ENCODE measurements around the gene HSPE1. TPM values are rescaled to one million over a fixed set of nuclear protein-coding genes. Genes with fewer than 3 reads are reported as not detected.
"Not testable (repeated sequence)": the region's sequence is repeated elsewhere in the genome, so short reads cannot be mapped to it uniquely, and the experiment has no call there.

HSPE1 gene
- total RNA-seq = 10 to 100 TPM; 50.8 to 56.2 TPM
- polyA plus RNA-seq (2013, experiment 1 of 2) = 86.0 TPM
- polyA plus RNA-seq (2013, experiment 2 of 2) = 93.8 TPM
- total RNA-seq = 7.1 to 134 (median 15.6) reads per million in 172 experiments

DNA sequence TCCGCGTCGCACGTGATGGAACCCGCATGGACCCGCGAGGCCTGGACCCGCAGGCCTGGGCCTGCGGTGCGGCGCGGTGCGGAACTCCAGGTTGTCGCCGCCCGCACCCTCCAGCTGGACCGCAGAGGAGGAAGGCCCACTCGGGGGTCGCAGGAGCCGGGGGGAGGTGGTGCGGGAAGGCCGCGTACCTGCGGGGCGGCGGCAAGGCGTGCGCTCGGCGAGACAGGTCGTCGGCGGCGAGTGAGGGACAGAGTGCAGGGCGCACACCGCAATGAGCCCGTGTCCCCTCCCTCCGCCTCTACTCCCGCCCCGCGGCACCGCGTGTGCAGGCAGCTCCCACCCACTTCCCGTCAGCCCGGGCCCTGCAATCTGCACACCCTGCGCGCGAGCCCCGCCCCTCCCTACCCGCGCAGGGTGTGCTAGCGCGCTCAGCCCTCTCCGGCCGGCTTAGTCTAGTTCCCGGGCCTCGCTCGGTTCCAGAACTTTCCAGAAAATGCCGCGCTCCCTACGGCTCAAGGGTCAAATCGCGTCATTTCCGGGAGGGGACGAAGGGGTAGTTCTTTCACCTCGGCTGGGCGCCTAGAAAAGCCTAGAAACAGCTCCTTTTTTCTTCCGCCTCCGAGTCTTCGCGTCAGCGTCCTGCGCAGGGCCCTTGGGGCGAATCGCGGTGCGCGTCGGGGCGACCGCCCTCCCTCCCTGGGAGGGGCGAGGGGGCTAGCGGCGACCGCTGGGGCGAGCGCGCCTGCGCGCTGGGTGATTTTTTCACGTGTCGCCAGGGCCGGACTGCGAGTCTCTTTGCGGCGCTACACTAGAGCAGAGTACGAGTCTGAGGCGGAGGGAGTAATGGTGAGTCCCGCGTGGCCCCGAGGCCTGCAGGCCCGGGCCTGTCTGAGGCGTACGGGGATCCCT lies at the start of gene HSPE1, which contains the start of gene HSPD1:
Gene HSPE1, plus strand, starts transcription at position 786 of the 909 bp plus-strand sequence. Its CDS starts 58 bp downstream, at position 844.
Gene HSPD1, minus strand, starts transcription at position 247 of the 909 bp plus-strand sequence. CDS start 992 bp downstream, outside the sequence.
- CTCF ChIA-PET = interaction anchor here (0.8 to 1.1 kb wide), 4 partner anchors 9 to 65 kb away, joined by 3 to 6 read pairs (median 4); partner anchors contain the start of genes COQ10B and SF3B1
- Mint-ChIP-seq H3K27ac (peak within 1 kb of the TSS; percentile 87), H3K27me3 (no peaks in the 10 kb centered on the region), H3K9me3 (no peaks in the 10 kb centered on the region), H3K36me3 (ENCODE audit: low read depth) (peaks cover 96% of the 10 kb centered on the region), H3K4me1 (ENCODE audit: low read depth) (peaks cover 69% of the 10 kb centered on the region), H3K4me3 (peak within 1 kb of the TSS; percentile 94)
- Histone ChIP-seq H3K27ac (ENCODE audit: low read depth in 1 of 2, low read length in 2 of 2) (peak within 1 kb of the TSS; percentile 93 to 97), H3K36me3 (ENCODE audit: insufficient read depth, low read length) (peaks cover 54% of the 10 kb centered on the region), H3K4me3 (ENCODE audit: low read length) (peak within 1 kb of the TSS; percentile 95), H3K9me3 (ENCODE audit: control insufficient read depth in 1 of 2, insufficient read depth in 1 of 2, low read length in 2 of 2) (no peaks in the 10 kb centered on the region), H3K4me1 (ENCODE audit: insufficient read depth, low read length) (peaks cover 41% of the 10 kb centered on the region), H3K27me3 (ENCODE audit: control insufficient read depth in 1 of 2, insufficient read depth in 2 of 2, low read length in 2 of 2) (no peaks in the 10 kb centered on the region)
- TF ChIP-seq, protein P1, sequence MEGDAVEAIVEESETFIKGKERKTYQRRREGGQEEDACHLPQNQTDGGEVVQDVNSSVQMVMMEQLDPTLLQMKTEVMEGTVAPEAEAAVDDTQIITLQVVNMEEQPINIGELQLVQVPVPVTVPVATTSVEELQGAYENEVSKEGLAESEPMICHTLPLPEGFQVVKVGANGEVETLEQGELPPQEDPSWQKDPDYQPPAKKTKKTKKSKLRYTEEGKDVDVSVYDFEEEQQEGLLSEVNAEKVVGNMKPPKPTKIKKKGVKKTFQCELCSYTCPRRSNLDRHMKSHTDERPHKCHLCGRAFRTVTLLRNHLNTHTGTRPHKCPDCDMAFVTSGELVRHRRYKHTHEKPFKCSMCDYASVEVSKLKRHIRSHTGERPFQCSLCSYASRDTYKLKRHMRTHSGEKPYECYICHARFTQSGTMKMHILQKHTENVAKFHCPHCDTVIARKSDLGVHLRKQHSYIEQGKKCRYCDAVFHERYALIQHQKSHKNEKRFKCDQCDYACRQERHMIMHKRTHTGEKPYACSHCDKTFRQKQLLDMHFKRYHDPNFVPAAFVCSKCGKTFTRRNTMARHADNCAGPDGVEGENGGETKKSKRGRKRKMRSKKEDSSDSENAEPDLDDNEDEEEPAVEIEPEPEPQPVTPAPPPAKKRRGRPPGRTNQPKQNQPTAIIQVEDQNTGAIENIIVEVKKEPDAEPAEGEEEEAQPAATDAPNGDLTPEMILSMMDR (IDR thresholded peaks at IDR 0.05) = no peak
- ATAC-seq (ENCODE audit: poor library complexity) (peak; percentile 85), DNase-seq (peak; percentile 91 to 99 (median 95))
- intact Hi-C loops (cut with DNase I, micrococcal nuclease) = loop anchor here (1.0 to 5.0 kb wide), 5 partner anchors 15 to 207 kb away; partner anchors contain the start of genes COQ10B (in 1 of the 2), MARS2 (in 1 of the 2) and SF3B1 (in 1 of the 2)
- POLR2A ChIA-PET = interaction anchor here (0.5 to 8.1 kb wide), 30 partner anchors 8 to 1843 kb away, joined by 3 to 219 read pairs (median 4); partner anchors contain the start of genes ANKRD44, COQ10B, GTF3C3 and MARS2

DNA sequence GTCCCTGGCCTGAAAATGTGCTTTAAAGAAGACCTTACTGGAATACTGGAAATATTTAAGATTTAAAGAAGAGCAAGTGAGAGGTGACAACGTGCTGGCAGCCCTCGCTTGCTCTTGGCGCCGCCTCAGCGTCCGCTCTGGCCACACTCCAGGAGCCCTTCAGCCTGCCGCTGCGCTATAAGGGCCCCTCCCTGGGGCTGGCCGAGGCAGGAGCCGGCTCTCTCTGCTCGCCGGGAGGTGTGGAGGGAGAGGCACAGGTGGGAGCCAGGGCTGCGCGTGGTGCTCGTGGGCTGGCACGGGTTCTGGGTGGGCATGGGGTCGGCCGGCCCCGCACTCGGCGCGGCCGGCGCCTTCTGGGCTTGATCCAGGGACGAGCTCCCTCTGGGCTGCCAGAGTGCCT lies 49.7 kb upstream of the HSPE1 start:
- ChIA-PET CTCF (no interaction called here), POLR2A (interaction anchor here (4.7 to 6.3 kb wide), 2 partner anchors 16 to 49 kb away, joined by 111 to 260 read pairs; partner anchors contain the start of genes HSPD1, HSPE1 and SF3B1)
- Mint-ChIP-seq H3K4me3 (no peak overlapping the region), H3K9me3 (no peaks in the 10 kb centered on the region), H3K27ac (no peak overlapping the region), H3K36me3 (ENCODE audit: low read depth) (peaks cover 14% of the 10 kb centered on the region), H3K27me3 (peaks cover 2% of the 10 kb centered on the region), H3K4me1 (ENCODE audit: low read depth) (peaks cover 29% of the 10 kb centered on the region)
- Histone ChIP-seq H3K4me1 (ENCODE audit: insufficient read depth, low read length) (peaks cover 17% of the 10 kb centered on the region), H3K9me3 (ENCODE audit: control insufficient read depth in 1 of 2, insufficient read depth in 1 of 2, low read length in 2 of 2) (no peaks in the 10 kb centered on the region), H3K27me3 (ENCODE audit: control insufficient read depth in 1 of 2, insufficient read depth in 2 of 2, low read length in 2 of 2) (no peaks in the 10 kb centered on the region), H3K4me3 (ENCODE audit: low read length) (no peak overlapping the region), H3K36me3 (ENCODE audit: insufficient read depth, low read length) (peaks cover 4% of the 10 kb centered on the region), H3K27ac (ENCODE audit: low read depth in 1 of 2, low read length in 2 of 2) (no peak overlapping the region)
- TF ChIP-seq, protein P1 (IDR thresholded peaks at IDR 0.05) = no peak
- DNase-seq (no peak), ATAC-seq (ENCODE audit: poor library complexity) (no peak)
- intact Hi-C loops (cut with DNase I, micrococcal nuclease) = no loop called here

- POLR2A ChIA-PET = interaction anchor here (4.7 to 6.3 kb wide), 2 partner anchors 17 to 49 kb away, joined by 111 to 260 read pairs; partner anchors contain the start of genes HSPD1, HSPE1 and SF3B1
- intact Hi-C loops (cut with DNase I, micrococcal nuclease) = loop anchor here in 1 of 2 experiments (1.0 kb wide), 1 partner anchor 15 kb away; no protein-coding TSS in a partner anchor
- H3K27me3 Mint-ChIP-seq; DNase-seq; H3K9me3 ChIP-seq (ENCODE audit: control insufficient read depth in 1 of 2, insufficient read depth in 1 of 2, low read length in 2 of 2); CTCF ChIA-PET; H3K36me3 ChIP-seq (ENCODE audit: insufficient read depth, low read length); H3K9me3 Mint-ChIP-seq; H3K4me3 ChIP-seq (ENCODE audit: low read length); ATAC-seq (ENCODE audit: poor library complexity); H3K27me3 ChIP-seq (ENCODE audit: control insufficient read depth in 1 of 2, insufficient read depth in 2 of 2, low read length in 2 of 2); H3K27ac ChIP-seq (ENCODE audit: low read depth in 1 of 2, low read length in 2 of 2): not testable (repeated sequence)
- Mint-ChIP-seq H3K4me3 (peak overlapping the region; percentile 70), H3K36me3 (ENCODE audit: low read depth) (peaks cover 14% of the 10 kb centered on the region), H3K4me1 (ENCODE audit: low read depth) (peaks cover 34% of the 10 kb centered on the region), H3K27ac (peak overlapping the region; percentile 66)
- peaks cover 21% of the 10 kb centered on the region for H3K4me1 ChIP-seq (ENCODE audit: insufficient read depth, low read length)
Observed at GRCh38 chr2:197450935-197451358, 49.2 kb upstream of the HSPE1 start.
